GM20431 (cell line): ENCODE data around the gene CDC7.
"Not testable (repeated sequence)": the region's sequence is repeated elsewhere in the genome, so short reads cannot be mapped to it uniquely, and the experiment has no call there.

Experiments used
- in situ Hi-C: fragments of 300-500 bp; cut with MseI, MboI; formaldehyde crosslinking; loops from one replicate; pipeline ENCODE4 v1.15.0; 2020; ENCODE audit warnings: low sequenced_read_pairs; ENCODE audit not compliant: unreplicated experiment

CDC7 gene

GRCh38 chr1:91507328-91507727, 6.7 kb downstream of the CDC7 start:
- in situ Hi-C loops, result no loop called here

GRCh38 chr1:91510754-91511153, 10.1 kb downstream of the CDC7 start:
- in situ Hi-C loops, result no loop called here

GRCh38 chr1:91511386-91511785, 10.7 kb downstream of the CDC7 start:
- in situ Hi-C loops, result no loop called here

GRCh38 chr1:91513160-91513559, 12.5 kb downstream of the CDC7 start:
- in situ Hi-C loops, result no loop called here

GRCh38 chr1:91513706-91514105, 13.1 kb downstream of the CDC7 start:
- in situ Hi-C loops, result no loop called here

- in situ Hi-C loops, result no loop called here
These were observed 15.3 kb downstream of the CDC7 start for GRCh38 chr1:91515994-91516393.

- in situ Hi-C loops, result not testable (repeated sequence)
These were observed 16.0 kb downstream of the CDC7 start for GRCh38 chr1:91516605-91517004.

- in situ Hi-C loops, result not testable (repeated sequence)
These were observed 18.5 kb downstream of the CDC7 start for GRCh38 chr1:91519167-91519566.

- in situ Hi-C loops, result loop anchor here (10.0 kb wide), 1 partner anchor 404 kb away; no protein-coding TSS in a partner anchor
These were observed 20.4 kb downstream of the CDC7 start for GRCh38 chr1:91520942-91521507.

GRCh38 chr1:91523482-91523881, 22.8 kb downstream of the CDC7 start:
- in situ Hi-C loops, result loop anchor here (10.0 kb wide), 1 partner anchor 401 kb away; no protein-coding TSS in a partner anchor

- in situ Hi-C loops, result loop anchor here (10.0 kb wide), 1 partner anchor 398 kb away; no protein-coding TSS in a partner anchor
These were observed 25.8 kb downstream of the CDC7 start for GRCh38 chr1:91526496-91526895.

GRCh38 chr1:91527266-91527765, 26.7 kb downstream of the CDC7 start:
- in situ Hi-C loops, result loop anchor here (10.0 kb wide), 1 partner anchor 397 kb away; no protein-coding TSS in a partner anchor

- in situ Hi-C loops, result loop anchor here (10.0 kb wide), 1 partner anchor 397 kb away; no protein-coding TSS in a partner anchor
These were observed 27.1 kb downstream of the CDC7 start for GRCh38 chr1:91527781-91528180.

- in situ Hi-C loops, result loop anchor here (10.0 kb wide), 1 partner anchor 395 kb away; no protein-coding TSS in a partner anchor
These were observed 29.2 kb downstream of the CDC7 start for GRCh38 chr1:91529856-91530255.

- in situ Hi-C loops, result no loop called here
These were observed 32.8 kb downstream of the CDC7 start for GRCh38 chr1:91533361-91534024.

GRCh38 chr1:91535441-91535840, 34.8 kb downstream of the CDC7 start:
- in situ Hi-C loops, result no loop called here

- in situ Hi-C loops, result no loop called here
These were observed 36.8 kb downstream of the CDC7 start for GRCh38 chr1:91537281-91537986.

- in situ Hi-C loops, result no loop called here
These were observed 37.3 kb downstream of the CDC7 start for GRCh38 chr1:91537987-91538304.

GRCh38 chr1:91540910-91541309, 40.3 kb downstream of the CDC7 start:
- in situ Hi-C loops, result no loop called here

- in situ Hi-C loops, result no loop called here
These were observed 41.4 kb downstream of the CDC7 start for GRCh38 chr1:91541918-91542533.
